Liver (tissue), 9 donors: ENCODE results near the gene RABEP1. TPM values are rescaled to one million over a fixed set of nuclear protein-coding genes. Genes with fewer than 3 reads are reported as not detected.

ENCODE experiments used
- DNase-seq: peaks from one replicate; pipeline ENCODE4 v3.0.0-alpha.2; 2017; ENCODE audit warnings: low spot score
- H3K27ac ChIP-seq, 2 donors: one replicate each; pipeline ENCODE4 v1.7.0; 2013; ENCODE audit warnings: inconsistent platforms in 2 of 2, low read length in 2 of 2, control low read depth in 1 of 2, low read depth in 1 of 2, mild to moderate bottlenecking in 1 of 2
- H3K27me3 ChIP-seq, 4 donors: one replicate each; pipeline versions ENCODE4 v1.6.1 to v1.7.0; 2013; ENCODE audit warnings: low read length in 3 of 4, inconsistent platforms in 1 of 4, mild to moderate bottlenecking in 1 of 4, moderate library complexity in 1 of 4; ENCODE audit not compliant: control insufficient read depth in 4 of 4, insufficient read depth in 4 of 4
- H3K36me3 ChIP-seq, 4 donors: one replicate each; pipeline versions ENCODE4 v1.6.1 to v1.7.0; 2013; ENCODE audit warnings: low read length in 3 of 4, mild to moderate bottlenecking in 3 of 4, low read depth in 1 of 4, moderate library complexity in 1 of 4; ENCODE audit not compliant: control insufficient read depth in 4 of 4, insufficient read depth in 3 of 4
- H3K4me1 ChIP-seq, 4 donors: one replicate each; pipeline versions ENCODE4 v1.6.1 to v1.7.0; 2013; ENCODE audit warnings: low read length in 3 of 4, mild to moderate bottlenecking in 3 of 4, moderate library complexity in 1 of 4; ENCODE audit not compliant: control insufficient read depth in 4 of 4, insufficient read depth in 4 of 4
- H3K4me3 ChIP-seq, 3 donors: one replicate each; pipeline versions ENCODE4 v1.6.1 to v1.7.0; 2013; ENCODE audit warnings: low read length in 3 of 3, control low read depth in 1 of 3, low read depth in 1 of 3, mild to moderate bottlenecking in 1 of 3
- H3K9ac ChIP-seq, 2 donors: one replicate each; pipeline ENCODE4 v1.7.0; 2013; ENCODE audit warnings: low read length in 2 of 2, mild to moderate bottlenecking in 2 of 2, moderate library complexity in 2 of 2, control low read depth in 1 of 2, low read depth in 1 of 2
- H3K9me3 ChIP-seq, 4 donors: one replicate each; pipeline versions ENCODE4 v1.6.1 to v1.7.0; 2013; ENCODE audit warnings: low read length in 3 of 4; ENCODE audit not compliant: control insufficient read depth in 4 of 4
- EGR1 ChIP-seq, 2 donors: IDR thresholded peaks; 2 replicates each; pipeline ENCODE4 v1.6.1; 2016 to 2018; ENCODE audit warnings: antibody characterized with exemption in 2 of 2, low read depth in 2 of 2
- FOXA1 ChIP-seq: IDR thresholded peaks from 2 replicates; pipeline ENCODE4 v1.6.1; 2016; ENCODE audit warnings: antibody characterized with exemption
- HNF4A ChIP-seq, 2 donors: conservative IDR thresholded peaks; 2 replicates each; pipeline ENCODE4 v1.6.1; 2016; ENCODE audit warnings: antibody characterized with exemption in 2 of 2, mild to moderate bottlenecking in 2 of 2
- JUND ChIP-seq, 2 donors: IDR thresholded peaks; 2 replicates each; pipeline ENCODE4 v1.6.1; 2016; ENCODE audit warnings: antibody characterized with exemption in 2 of 2
- RXRA ChIP-seq, 2 donors: IDR thresholded peaks; 2 replicates each; pipeline ENCODE4 v1.6.1; 2017 to 2018; ENCODE audit warnings: antibody characterized with exemption in 2 of 2, mild to moderate bottlenecking in 1 of 2
- SP1 ChIP-seq: IDR thresholded peaks from 2 replicates; pipeline ENCODE4 v1.6.1; 2018; ENCODE audit warnings: antibody characterized with exemption, mild to moderate bottlenecking
- WGBS: extraction: QIAGEN DNeasy Blood & Tissue Kit; methylation state at CpG from one replicate; pipeline ENCODE4 v1.1.7; 2013; 5-methylcytosine and 5-hydroxymethylcytosine counted together
- polyA plus RNA-seq, 2 donors: library from polyadenylated mRNA; stranded (reverse) in 1 of 2; unstranded in 1 of 2; fragments of 200-250 nt in 1 of 2; fragments of >200 nt in 1 of 2; fragmentation: Nextera tagmentation in 1 of 2; extraction: Ambion mirVana in 1 of 2; gene quantifications; one replicate each; pipeline versions ENCODE4 v1.2.1 to v1.2.3, GENCODE V29; 2013 to 2015
- total RNA-seq, 2 donors: library from RNA; depleted of rRNA; stranded (reverse); fragments of >200 nt; gene quantifications; one replicate each; pipeline ENCODE4 v1.2.3, GENCODE V29; 2014
- TF ChIP-seq, protein P1 (sequence below): IDR thresholded peaks from 2 replicates; pipeline ENCODE4 v1.6.1; 2016; ENCODE audit warnings: antibody characterized with exemption
- TF ChIP-seq, protein P2 (sequence below): fragments of 150-350 bp; IDR thresholded peaks from 2 replicates; pipeline ENCODE4 v1.5.1; 2017; ENCODE audit warnings: improper control_type of control experiment, low read depth, low read length; ENCODE audit not compliant: missing input control
- TF ChIP-seq, protein P3 (sequence below): IDR thresholded peaks from 2 replicates; pipeline ENCODE4 v1.6.1; 2016; ENCODE audit warnings: antibody characterized with exemption, mild to moderate bottlenecking
- donor health status: healthy.
- donor health status: healthy.
- donor health status: healthy.
- donor health status: healthy.
- donor health status: healthy.

RABEP1 gene
- total and polyA plus RNA-seq, 4 donors: 13.3 to 26.6 (median 20.6) TPM

DNA sequence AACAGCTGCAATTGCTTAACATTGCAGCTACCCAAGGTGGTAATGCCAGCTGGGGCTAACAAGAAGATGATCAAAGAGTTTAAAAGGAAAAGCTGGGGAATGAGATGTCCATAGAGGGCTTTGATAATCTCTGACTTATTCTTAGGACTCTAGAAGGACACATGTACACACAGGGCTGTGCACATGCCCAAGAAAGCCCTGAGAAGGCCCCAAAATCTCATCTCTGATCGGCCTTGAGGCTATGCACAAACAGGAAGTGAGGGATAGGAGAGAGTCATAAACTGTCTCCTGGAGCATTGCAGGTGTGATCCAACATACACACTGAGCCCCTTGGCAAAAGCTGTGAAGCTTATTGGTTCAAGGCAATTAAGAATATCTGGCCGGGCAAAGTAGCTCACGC, 17.2 kb upstream of the RABEP1 start:
- WGBS: 70% methylated on average over 3 of the region's 3 CpGs
- no peak for TF ChIP-seq JUND (IDR thresholded peaks at IDR 0.05)
- TF ChIP-seq FOXA1: no peak
- TF ChIP-seq, protein P1, sequence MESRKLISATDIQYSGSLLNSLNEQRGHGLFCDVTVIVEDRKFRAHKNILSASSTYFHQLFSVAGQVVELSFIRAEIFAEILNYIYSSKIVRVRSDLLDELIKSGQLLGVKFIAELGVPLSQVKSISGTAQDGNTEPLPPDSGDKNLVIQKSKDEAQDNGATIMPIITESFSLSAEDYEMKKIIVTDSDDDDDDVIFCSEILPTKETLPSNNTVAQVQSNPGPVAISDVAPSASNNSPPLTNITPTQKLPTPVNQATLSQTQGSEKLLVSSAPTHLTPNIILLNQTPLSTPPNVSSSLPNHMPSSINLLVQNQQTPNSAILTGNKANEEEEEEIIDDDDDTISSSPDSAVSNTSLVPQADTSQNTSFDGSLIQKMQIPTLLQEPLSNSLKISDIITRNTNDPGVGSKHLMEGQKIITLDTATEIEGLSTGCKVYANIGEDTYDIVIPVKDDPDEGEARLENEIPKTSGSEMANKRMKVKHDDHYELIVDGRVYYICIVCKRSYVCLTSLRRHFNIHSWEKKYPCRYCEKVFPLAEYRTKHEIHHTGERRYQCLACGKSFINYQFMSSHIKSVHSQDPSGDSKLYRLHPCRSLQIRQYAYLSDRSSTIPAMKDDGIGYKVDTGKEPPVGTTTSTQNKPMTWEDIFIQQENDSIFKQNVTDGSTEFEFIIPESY: no peak
- TF ChIP-seq HNF4A (conservative IDR thresholded peaks at IDR 0.05): no peak
- TF ChIP-seq RXRA (IDR thresholded peaks at IDR 0.05): no peak
- TF ChIP-seq, protein P2, sequence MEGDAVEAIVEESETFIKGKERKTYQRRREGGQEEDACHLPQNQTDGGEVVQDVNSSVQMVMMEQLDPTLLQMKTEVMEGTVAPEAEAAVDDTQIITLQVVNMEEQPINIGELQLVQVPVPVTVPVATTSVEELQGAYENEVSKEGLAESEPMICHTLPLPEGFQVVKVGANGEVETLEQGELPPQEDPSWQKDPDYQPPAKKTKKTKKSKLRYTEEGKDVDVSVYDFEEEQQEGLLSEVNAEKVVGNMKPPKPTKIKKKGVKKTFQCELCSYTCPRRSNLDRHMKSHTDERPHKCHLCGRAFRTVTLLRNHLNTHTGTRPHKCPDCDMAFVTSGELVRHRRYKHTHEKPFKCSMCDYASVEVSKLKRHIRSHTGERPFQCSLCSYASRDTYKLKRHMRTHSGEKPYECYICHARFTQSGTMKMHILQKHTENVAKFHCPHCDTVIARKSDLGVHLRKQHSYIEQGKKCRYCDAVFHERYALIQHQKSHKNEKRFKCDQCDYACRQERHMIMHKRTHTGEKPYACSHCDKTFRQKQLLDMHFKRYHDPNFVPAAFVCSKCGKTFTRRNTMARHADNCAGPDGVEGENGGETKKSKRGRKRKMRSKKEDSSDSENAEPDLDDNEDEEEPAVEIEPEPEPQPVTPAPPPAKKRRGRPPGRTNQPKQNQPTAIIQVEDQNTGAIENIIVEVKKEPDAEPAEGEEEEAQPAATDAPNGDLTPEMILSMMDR: no peak

DNA sequence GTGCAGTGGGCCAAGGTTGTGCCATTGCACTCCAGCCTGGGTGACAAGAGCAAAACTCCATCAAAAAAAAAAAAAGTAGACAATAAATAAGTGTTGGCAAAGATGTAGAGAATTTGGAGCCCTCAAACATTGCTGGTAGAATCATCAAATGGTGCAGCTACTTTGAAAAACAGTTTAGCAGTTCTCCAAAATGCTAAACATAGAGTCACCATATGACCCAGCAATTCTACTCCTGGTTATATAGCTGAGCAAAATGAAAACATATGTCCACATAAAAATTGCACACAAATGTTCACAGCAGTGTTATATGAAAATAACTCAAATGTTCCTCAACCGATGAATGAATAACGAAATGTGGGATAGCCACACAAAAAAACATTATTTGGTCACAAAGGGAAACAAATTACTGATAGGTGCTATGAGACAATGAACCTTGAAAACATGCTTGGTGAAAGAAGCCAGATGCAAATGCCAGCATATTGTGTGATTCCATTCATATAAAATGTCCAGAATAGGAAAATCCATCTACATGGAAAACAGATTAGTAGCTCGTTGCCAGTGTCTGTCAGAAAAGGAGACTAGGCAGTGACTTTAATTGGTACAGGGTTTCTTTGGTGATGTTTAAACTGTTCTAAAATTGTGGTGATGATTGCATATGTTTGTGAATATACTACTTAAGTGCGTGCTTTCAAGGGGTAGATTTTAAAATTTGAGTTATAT, 12.7 kb upstream of the RABEP1 start:
- WGBS: 92% methylated on average over 4 of the region's 4 CpGs
- DNase-seq: no peak

More for the DNA sequence above, 17.2 kb upstream of the RABEP1 start:
- Histone ChIP-seq H3K9ac (no peak overlapping the region), H3K27me3 (no peaks in the 10 kb centered on the region), H3K4me1 (no peaks in the 10 kb centered on the region), H3K9me3 (no peaks in the 10 kb centered on the region), H3K36me3 (no peaks in the 10 kb centered on the region), H3K4me3 (no peak overlapping the region), H3K27ac (no peak overlapping the region)
- DNase-seq: no peak

More for the DNA sequence above, 12.7 kb upstream of the RABEP1 start:
- no peaks in the 10 kb centered on the region for H3K36me3 ChIP-seq
- no peak overlapping the region for H3K9ac ChIP-seq
- H3K4me1 ChIP-seq: no peaks in the 10 kb centered on the region
- no peak overlapping the region for H3K4me3 ChIP-seq
- no peaks in the 10 kb centered on the region for H3K27me3 ChIP-seq
- no peaks in the 10 kb centered on the region for H3K9me3 ChIP-seq
- H3K27ac ChIP-seq: no peak overlapping the region
- TF ChIP-seq SP1 (no peak), EGR1 (IDR thresholded peaks at IDR 0.05; ENCODE audit: low read depth in 2 of 2) (no peak)
- TF ChIP-seq, protein P1: no peak
- TF ChIP-seq, protein P3, sequence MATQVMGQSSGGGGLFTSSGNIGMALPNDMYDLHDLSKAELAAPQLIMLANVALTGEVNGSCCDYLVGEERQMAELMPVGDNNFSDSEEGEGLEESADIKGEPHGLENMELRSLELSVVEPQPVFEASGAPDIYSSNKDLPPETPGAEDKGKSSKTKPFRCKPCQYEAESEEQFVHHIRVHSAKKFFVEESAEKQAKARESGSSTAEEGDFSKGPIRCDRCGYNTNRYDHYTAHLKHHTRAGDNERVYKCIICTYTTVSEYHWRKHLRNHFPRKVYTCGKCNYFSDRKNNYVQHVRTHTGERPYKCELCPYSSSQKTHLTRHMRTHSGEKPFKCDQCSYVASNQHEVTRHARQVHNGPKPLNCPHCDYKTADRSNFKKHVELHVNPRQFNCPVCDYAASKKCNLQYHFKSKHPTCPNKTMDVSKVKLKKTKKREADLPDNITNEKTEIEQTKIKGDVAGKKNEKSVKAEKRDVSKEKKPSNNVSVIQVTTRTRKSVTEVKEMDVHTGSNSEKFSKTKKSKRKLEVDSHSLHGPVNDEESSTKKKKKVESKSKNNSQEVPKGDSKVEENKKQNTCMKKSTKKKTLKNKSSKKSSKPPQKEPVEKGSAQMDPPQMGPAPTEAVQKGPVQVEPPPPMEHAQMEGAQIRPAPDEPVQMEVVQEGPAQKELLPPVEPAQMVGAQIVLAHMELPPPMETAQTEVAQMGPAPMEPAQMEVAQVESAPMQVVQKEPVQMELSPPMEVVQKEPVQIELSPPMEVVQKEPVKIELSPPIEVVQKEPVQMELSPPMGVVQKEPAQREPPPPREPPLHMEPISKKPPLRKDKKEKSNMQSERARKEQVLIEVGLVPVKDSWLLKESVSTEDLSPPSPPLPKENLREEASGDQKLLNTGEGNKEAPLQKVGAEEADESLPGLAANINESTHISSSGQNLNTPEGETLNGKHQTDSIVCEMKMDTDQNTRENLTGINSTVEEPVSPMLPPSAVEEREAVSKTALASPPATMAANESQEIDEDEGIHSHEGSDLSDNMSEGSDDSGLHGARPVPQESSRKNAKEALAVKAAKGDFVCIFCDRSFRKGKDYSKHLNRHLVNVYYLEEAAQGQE: no peak
